HepG2 (cell line): Measurements from ENCODE around the gene BAZ1A. TPM values are rescaled to one million over a fixed set of nuclear protein-coding genes. Genes with fewer than 3 reads are reported as not detected.
A peak's percentile ranks its signal among the peaks of the same experiment; 100 is the strongest.

Source experiments
- ARNTL ChIP-seq: sonication (generic); formaldehyde crosslinking; IDR thresholded peaks from 2 replicates; pipeline ENCODE4 v1.4.0; 2020; ENCODE audit warnings: mild to moderate bottlenecking, missing genetic modification reagents
- ATAD3A ChIP-seq: sonication (generic); formaldehyde crosslinking; IDR thresholded peaks from 2 replicates; pipeline ENCODE4 v1.4.0; 2020; ENCODE audit warnings: missing genetic modification reagents
- ATM ChIP-seq: fragments of 450-650 bp; IDR thresholded peaks from 2 replicates; pipeline ENCODE4 v1.7.1; 2017; ENCODE audit warnings: mild to moderate bottlenecking, borderline replicate concordance
- BCLAF1 ChIP-seq: fragments of 450-650 bp; IDR thresholded peaks from 2 replicates; pipeline ENCODE4 v1.6.1; 2017; ENCODE audit warnings: mild to moderate bottlenecking
- ELK4 ChIP-seq: sonication (generic); formaldehyde crosslinking; IDR thresholded peaks from 2 replicates; pipeline ENCODE4 v1.9.0; 2021; ENCODE audit warnings: missing genetic modification reagents, borderline replicate concordance
- FOXO4 ChIP-seq: sonication (generic); formaldehyde crosslinking; conservative IDR thresholded peaks from 2 replicates; pipeline ENCODE4 v1.8.1; 2023; ENCODE audit warnings: missing genetic modification reagents
- HIVEP1 ChIP-seq: sonication (generic); formaldehyde crosslinking; IDR thresholded peaks from 2 replicates; pipeline ENCODE4 v1.4.0; 2020; ENCODE audit warnings: mild to moderate bottlenecking, missing genetic modification reagents
- HMG20B ChIP-seq: conservative IDR thresholded peaks from 2 replicates; pipeline ENCODE4 v1.6.1; 2016; ENCODE audit warnings: missing genetic modification reagents, missing compliant biosample characterization
- HOXA9 ChIP-seq: sonication (generic); formaldehyde crosslinking; IDR thresholded peaks from 2 replicates; pipeline ENCODE4 v1.8.1; 2022; ENCODE audit warnings: missing genetic modification reagents, mild to moderate bottlenecking, moderate library complexity, borderline replicate concordance
- NCOA2 ChIP-seq: sonication (generic); formaldehyde crosslinking; IDR thresholded peaks from 2 replicates; pipeline ENCODE4 v1.8.0; 2022; ENCODE audit warnings: inconsistent platforms
- PTBP1 ChIP-seq: fragments of 200-400 bp; formaldehyde crosslinking; IDR thresholded peaks from 2 replicates; pipeline ENCODE4 v1.6.1; 2018; ENCODE audit warnings: low read length, low read depth; ENCODE audit not compliant: poor library complexity, severe bottlenecking
- SIX1 ChIP-seq: sonication (generic); formaldehyde crosslinking; IDR thresholded peaks from 2 replicates; pipeline ENCODE4 v1.4.0; 2020; ENCODE audit warnings: missing genetic modification reagents, borderline replicate concordance
- SSRP1 ChIP-seq: IDR thresholded peaks from 2 replicates; pipeline ENCODE4 v1.6.1; 2016; ENCODE audit warnings: control low read depth
- TCF7 ChIP-seq: sonication (generic); IDR thresholded peaks from 2 replicates; pipeline ENCODE4 v1.6.1; 2016; ENCODE audit warnings: antibody characterized with exemption, low read depth
- TOPORS ChIP-seq: sonication (generic); formaldehyde crosslinking; IDR thresholded peaks from 2 replicates; pipeline ENCODE4 v1.8.0; 2023; ENCODE audit warnings: mild to moderate bottlenecking, missing genetic modification reagents
- YEATS2 ChIP-seq: sonication (generic); formaldehyde crosslinking; IDR thresholded peaks from 2 replicates; pipeline ENCODE4 v1.4.0; 2020; ENCODE audit warnings: missing genetic modification reagents, borderline replicate concordance
- YEATS4 ChIP-seq: sonication (generic); formaldehyde crosslinking; IDR thresholded peaks from 2 replicates; pipeline ENCODE4 v1.4.0; 2020; ENCODE audit warnings: missing genetic modification reagents, borderline replicate concordance
- ZNF354B ChIP-seq: sonication (generic); formaldehyde crosslinking; IDR thresholded peaks from 2 replicates; pipeline ENCODE4 v1.8.0; 2022; ENCODE audit warnings: mild to moderate bottlenecking, missing genetic modification reagents
- ZNF563 ChIP-seq: sonication (generic); formaldehyde crosslinking; IDR thresholded peaks from 2 replicates; pipeline ENCODE4 v1.8.0; 2022; ENCODE audit warnings: mild to moderate bottlenecking, moderate library complexity, missing genetic modification reagents
- ZNF660 ChIP-seq: sonication (generic); formaldehyde crosslinking; IDR thresholded peaks from 2 replicates; pipeline ENCODE4 v1.5.1; 2020; ENCODE audit warnings: mild to moderate bottlenecking, low read depth, missing genetic modification reagents, borderline replicate concordance
- polyA plus RNA-seq, 8 experiments: library from polyadenylated mRNA; depleted of rRNA in 3 of 8; stranded (reverse) in 7 of 8; unstranded in 1 of 8; fragments of >200 nt; fragmentation: Illumina TruSeq in 4 of 8; extraction: Trizol in 4 of 8; gene quantifications; 2 replicates each; pipeline versions ENCODE4 v1.2.1 to v1.2.3, GENCODE V29; 2011 to 2016; ENCODE audit warnings: low read depth in 4 of 8, missing spikeins in 1 of 8, mixed read lengths in 1 of 8; ENCODE audit not compliant: insufficient read depth in 1 of 8
- total RNA-seq, 5 experiments: library from RNA; depleted of rRNA; stranded (reverse); fragments of >200 nt; fragmentation: Illumina TruSeq; extraction: Trizol; gene quantifications; 2 replicates each; pipeline ENCODE4 v1.2.3, GENCODE V29; 2016; ENCODE audit warnings: low read depth in 1 of 5
- TF ChIP-seq, protein P1 (sequence below): sonication (generic); formaldehyde crosslinking; IDR thresholded peaks from 2 replicates; pipeline ENCODE4 v1.4.0; 2020; ENCODE audit warnings: mild to moderate bottlenecking, missing genetic modification reagents
- TF ChIP-seq, protein P2 (sequence below): sonication (generic); formaldehyde crosslinking; IDR thresholded peaks from 2 replicates; pipeline ENCODE4 v1.4.0; 2020; ENCODE audit warnings: missing genetic modification reagents

Gene BAZ1A
- total and polyA plus RNA-seq, 2 of the 13 experiments (the other 11 are each of a cell fraction or from before 2014, with no cell fraction given), result 20.9 to 56.8 TPM

DNA sequence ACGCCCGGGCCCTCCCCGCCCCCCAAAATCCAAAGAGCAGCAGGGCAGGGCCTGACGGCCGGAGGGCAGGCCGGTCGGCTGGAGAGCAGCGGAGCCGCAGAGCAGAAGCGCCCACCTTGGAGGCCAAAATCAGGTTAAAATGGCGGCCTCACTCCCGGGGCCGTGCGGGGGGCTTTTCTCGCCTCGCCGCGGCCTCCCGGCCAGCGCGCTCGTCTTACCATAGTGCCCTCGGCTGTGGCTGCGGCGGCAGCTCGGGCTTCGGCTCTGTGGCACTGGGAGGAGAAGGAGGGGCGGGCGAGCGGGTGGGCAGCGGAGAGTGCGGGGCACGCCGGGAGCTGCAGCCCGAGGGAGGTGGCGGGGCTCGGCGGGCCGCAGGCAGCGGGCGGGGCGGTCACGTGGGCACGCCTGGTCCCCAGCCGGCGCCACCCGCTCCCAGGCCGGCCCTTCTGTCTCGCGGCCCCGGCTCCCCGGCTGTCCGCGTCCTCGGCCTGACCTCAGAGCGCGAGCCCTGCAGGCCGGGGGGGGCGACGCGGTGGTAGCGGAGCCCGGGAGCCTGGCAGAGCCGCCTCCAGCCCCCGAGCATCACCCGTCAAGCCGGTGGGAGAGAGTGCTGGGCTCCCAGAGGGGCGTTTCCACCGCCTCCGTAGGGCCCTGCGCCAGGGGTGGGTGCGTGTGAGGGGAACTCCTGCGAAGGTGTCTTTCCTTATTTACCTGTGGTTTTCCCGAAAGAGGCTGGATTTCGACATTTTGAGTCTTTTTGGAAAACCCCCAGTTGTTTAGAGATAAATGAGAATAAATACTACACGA, 160.6 kb downstream of the BAZ1A start, which contains the start of gene CFL2 (continued):
- TF ChIP-seq ZNF354B (CRISPR knock-in tag) (0 out of 2 replicates have a peak, but pooled peaks have one; percentile 41), YEATS4 (CRISPR knock-in tag) (peak; percentile 89), NCOA2 (CRISPR knock-in tag) (no peak; the same call in none of the 2 replicates), SSRP1 (no peak), HMG20B (CRISPR knock-in tag) (peak; percentile 55; the same call in 1 of the 2 replicates), ELK4 (CRISPR knock-in tag) (peak; percentile 52; the same call in 1 of the 2 replicates), PTBP1 (no peak), YEATS2 (peak; percentile 59), HIVEP1 (CRISPR knock-in tag) (peak; percentile 95), ATM (no peak), BCLAF1 (no peak), TCF7 (no peak), TOPORS (CRISPR knock-in tag) (peak; percentile 73; the same call in 1 of the 2 replicates), SIX1 (CRISPR knock-in tag) (no peak), HOXA9 (CRISPR knock-in tag) (no peak), ATAD3A (CRISPR knock-in tag) (0 out of 2 replicates have a peak, but pooled peaks have one; percentile 51), FOXO4 (no peak), ZNF660 (no peak), ZNF563 (CRISPR knock-in tag) (peak; percentile 99), ARNTL (CRISPR knock-in tag) (peak; percentile 90)
- TF ChIP-seq, protein P1, sequence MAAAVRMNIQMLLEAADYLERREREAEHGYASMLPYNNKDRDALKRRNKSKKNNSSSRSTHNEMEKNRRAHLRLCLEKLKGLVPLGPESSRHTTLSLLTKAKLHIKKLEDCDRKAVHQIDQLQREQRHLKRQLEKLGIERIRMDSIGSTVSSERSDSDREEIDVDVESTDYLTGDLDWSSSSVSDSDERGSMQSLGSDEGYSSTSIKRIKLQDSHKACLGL (CRISPR knock-in tag), result peak; percentile 96
- TF ChIP-seq, protein P2, sequence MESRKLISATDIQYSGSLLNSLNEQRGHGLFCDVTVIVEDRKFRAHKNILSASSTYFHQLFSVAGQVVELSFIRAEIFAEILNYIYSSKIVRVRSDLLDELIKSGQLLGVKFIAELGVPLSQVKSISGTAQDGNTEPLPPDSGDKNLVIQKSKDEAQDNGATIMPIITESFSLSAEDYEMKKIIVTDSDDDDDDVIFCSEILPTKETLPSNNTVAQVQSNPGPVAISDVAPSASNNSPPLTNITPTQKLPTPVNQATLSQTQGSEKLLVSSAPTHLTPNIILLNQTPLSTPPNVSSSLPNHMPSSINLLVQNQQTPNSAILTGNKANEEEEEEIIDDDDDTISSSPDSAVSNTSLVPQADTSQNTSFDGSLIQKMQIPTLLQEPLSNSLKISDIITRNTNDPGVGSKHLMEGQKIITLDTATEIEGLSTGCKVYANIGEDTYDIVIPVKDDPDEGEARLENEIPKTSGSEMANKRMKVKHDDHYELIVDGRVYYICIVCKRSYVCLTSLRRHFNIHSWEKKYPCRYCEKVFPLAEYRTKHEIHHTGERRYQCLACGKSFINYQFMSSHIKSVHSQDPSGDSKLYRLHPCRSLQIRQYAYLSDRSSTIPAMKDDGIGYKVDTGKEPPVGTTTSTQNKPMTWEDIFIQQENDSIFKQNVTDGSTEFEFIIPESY (CRISPR knock-in tag), result 0 out of 2 replicates have a peak, but pooled peaks have one; percentile 4
